Glutamatergic neuron (in vitro differentiated cells): ENCODE data around the gene GUCA2B. TPM values are rescaled to one million over a fixed set of nuclear protein-coding genes. Genes with fewer than 3 reads are reported as not detected.

ENCODE experiments used
- DNase-seq: peaks from one replicate; pipeline ENCODE4 v3.0.0; 2022
- H3K27ac Mint-ChIP-seq: one replicate; pipeline ENCODE4 v1.8.0; 2020; ENCODE audit warnings: mild to moderate bottlenecking, mixed read lengths, inconsistent platforms; ENCODE audit not compliant: unreplicated experiment
- H3K27me3 Mint-ChIP-seq: one replicate; pipeline ENCODE4 v1.8.0; 2020; ENCODE audit warnings: mild to moderate bottlenecking, moderate library complexity, mixed read lengths, inconsistent platforms; ENCODE audit not compliant: unreplicated experiment
- H3K36me3 Mint-ChIP-seq: one replicate; pipeline ENCODE4 v1.8.0; 2020; ENCODE audit warnings: mild to moderate bottlenecking, mixed read lengths, inconsistent platforms; ENCODE audit not compliant: unreplicated experiment
- H3K4me1 Mint-ChIP-seq: one replicate; pipeline ENCODE4 v1.8.0; 2020; ENCODE audit warnings: mild to moderate bottlenecking, low read depth, mixed read lengths, inconsistent platforms; ENCODE audit not compliant: unreplicated experiment
- H3K4me3 Mint-ChIP-seq: one replicate; pipeline ENCODE4 v1.8.0; 2020; ENCODE audit warnings: mild to moderate bottlenecking, mixed read lengths, inconsistent platforms; ENCODE audit not compliant: unreplicated experiment
- H3K9me3 Mint-ChIP-seq: one replicate; pipeline ENCODE4 v1.8.0; 2020; ENCODE audit warnings: mild to moderate bottlenecking, moderate library complexity, mixed read lengths, inconsistent platforms; ENCODE audit not compliant: unreplicated experiment
- total RNA-seq: library from RNA; stranded (reverse); fragmentation: NEBNext Ultra II Directional; extraction: Animal tissue kit (Norgen Biotek cat#: 25700); gene quantifications from one replicate; pipeline ENCODE4 v1.2.1, GENCODE V29; 2021; ENCODE audit not compliant: unreplicated experiment
- TF ChIP-seq, protein P1 (sequence below): fragments of 200-600 bp; sonication (generic); IDR thresholded peaks from one replicate; pipeline ENCODE4 v1.5.0; 2021; ENCODE audit not compliant: partially characterized antibody, unreplicated experiment

The GUCA2B gene
- total RNA-seq, 1 donor from 2014 or later = not detected

DNA sequence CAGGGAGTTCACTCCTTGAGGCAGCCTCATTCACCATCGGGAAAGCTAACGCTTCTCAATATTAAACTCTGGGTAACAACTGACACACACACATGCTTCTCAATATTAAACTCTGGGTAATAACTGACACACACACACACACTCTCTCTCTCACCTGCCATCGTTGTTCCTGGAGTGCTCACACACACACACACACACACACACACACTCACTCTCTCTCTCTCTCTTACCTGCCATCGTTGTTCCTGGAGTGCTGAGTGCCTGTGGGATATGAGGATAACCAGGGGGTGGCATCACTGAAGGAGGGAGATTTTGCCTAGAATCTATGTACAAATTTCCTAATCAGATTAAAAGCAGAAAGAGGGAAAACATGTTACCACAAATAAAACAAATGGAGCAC is 28.5 kb downstream of the GUCA2B start:
- Mint-ChIP-seq H3K4me1 (no peaks in the 10 kb centered on the region), H3K9me3 (no peaks in the 10 kb centered on the region), H3K36me3 (no peaks in the 10 kb centered on the region), H3K27ac (no peak overlapping the region), H3K27me3 (peaks cover 2% of the 10 kb centered on the region), H3K4me3 (no peak overlapping the region)
- TF ChIP-seq, protein P1, sequence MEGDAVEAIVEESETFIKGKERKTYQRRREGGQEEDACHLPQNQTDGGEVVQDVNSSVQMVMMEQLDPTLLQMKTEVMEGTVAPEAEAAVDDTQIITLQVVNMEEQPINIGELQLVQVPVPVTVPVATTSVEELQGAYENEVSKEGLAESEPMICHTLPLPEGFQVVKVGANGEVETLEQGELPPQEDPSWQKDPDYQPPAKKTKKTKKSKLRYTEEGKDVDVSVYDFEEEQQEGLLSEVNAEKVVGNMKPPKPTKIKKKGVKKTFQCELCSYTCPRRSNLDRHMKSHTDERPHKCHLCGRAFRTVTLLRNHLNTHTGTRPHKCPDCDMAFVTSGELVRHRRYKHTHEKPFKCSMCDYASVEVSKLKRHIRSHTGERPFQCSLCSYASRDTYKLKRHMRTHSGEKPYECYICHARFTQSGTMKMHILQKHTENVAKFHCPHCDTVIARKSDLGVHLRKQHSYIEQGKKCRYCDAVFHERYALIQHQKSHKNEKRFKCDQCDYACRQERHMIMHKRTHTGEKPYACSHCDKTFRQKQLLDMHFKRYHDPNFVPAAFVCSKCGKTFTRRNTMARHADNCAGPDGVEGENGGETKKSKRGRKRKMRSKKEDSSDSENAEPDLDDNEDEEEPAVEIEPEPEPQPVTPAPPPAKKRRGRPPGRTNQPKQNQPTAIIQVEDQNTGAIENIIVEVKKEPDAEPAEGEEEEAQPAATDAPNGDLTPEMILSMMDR = no peak
- no peak for DNase-seq

DNA sequence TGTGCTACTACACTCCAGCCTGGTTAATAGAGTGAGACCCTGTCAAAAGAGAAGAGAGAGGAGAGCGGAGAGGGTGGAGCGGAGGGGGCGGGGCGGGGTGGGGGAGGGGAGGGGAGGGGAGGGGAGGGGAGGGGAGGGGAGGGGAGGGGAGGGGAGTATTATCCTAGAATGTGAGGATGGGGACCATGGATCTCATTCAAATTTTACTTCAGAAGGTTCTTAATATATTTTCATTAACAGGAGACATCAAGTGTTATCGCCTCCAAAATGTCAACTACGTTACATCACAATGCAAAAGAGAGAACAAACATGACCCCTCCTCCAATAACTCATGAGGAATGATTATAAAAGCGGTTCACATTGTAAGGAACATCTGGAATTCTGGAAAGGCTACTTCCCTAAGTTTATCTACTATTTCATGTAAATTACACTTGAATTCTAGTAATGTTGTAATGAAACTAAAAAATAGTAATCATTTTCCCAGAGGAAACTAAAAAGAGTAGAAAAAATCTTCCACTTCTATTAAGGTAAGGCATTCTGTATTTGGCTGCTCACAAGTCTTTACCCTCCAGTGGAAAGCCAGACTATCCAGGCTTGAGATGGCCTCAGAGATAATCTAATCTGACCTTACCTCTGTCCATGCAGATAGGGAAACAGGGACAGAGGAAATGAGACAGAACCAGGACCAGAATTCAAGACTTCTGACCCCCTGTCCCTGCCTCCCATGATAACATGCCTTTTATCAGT is 30.2 kb downstream of the GUCA2B start:
- H3K9me3 Mint-ChIP-seq = no peaks in the 10 kb centered on the region
- H3K27ac Mint-ChIP-seq = no peak overlapping the region
- H3K27me3 Mint-ChIP-seq = peaks cover 2% of the 10 kb centered on the region
- no peak overlapping the region for H3K4me3 Mint-ChIP-seq
- TF ChIP-seq, protein P1 = no peak
- no peak for DNase-seq
- no peaks in the 10 kb centered on the region for H3K4me1 Mint-ChIP-seq
- H3K36me3 Mint-ChIP-seq = no peaks in the 10 kb centered on the region

DNA sequence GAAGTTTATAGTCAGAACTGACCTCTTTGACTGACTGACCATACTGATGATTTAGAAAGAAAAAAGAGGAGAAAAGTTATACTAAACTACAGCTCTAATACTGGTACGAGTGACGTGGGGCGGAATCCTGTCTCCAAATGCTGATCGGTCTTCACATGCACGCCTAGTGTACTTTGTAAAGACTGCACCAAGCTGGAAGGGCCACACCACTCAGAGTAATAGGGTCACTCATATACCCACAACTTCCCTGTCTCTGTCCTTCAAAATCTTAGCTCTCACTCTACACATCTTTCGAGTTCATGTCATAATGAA is 30.7 kb downstream of the GUCA2B start:
- TF ChIP-seq, protein P1 = no peak
- H3K4me1 Mint-ChIP-seq = no peaks in the 10 kb centered on the region
- H3K27me3 Mint-ChIP-seq = peaks cover 2% of the 10 kb centered on the region
- H3K9me3 Mint-ChIP-seq = no peaks in the 10 kb centered on the region
- H3K36me3 Mint-ChIP-seq = no peaks in the 10 kb centered on the region
- H3K27ac Mint-ChIP-seq = no peak overlapping the region
- no peak overlapping the region for H3K4me3 Mint-ChIP-seq
- DNase-seq = no peak

DNA sequence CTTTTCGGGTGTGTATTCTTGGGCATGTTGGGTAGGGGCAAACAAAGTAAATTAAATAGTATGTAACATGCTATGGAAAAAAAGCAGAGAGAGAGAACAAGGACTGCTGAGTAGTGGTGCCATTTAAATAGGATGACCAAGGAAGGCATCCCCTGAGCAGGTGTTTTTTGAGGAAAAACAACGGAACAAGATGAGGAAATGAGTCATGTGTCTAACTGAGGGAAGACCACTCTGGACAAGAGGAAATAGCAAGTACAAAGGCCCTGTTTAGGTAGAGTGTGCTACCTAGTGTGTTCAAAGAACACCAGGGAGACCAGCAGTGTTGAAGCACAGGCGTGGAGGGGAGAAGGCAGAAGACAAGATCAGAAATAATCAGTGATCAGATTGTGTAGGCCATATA is 31.4 kb downstream of the GUCA2B start:
- no peak for DNase-seq
- TF ChIP-seq, protein P1 = no peak
- Mint-ChIP-seq H3K27me3 (peaks cover 2% of the 10 kb centered on the region), H3K27ac (no peak overlapping the region), H3K4me3 (no peak overlapping the region), H3K9me3 (no peaks in the 10 kb centered on the region), H3K36me3 (no peaks in the 10 kb centered on the region), H3K4me1 (no peaks in the 10 kb centered on the region)

DNA sequence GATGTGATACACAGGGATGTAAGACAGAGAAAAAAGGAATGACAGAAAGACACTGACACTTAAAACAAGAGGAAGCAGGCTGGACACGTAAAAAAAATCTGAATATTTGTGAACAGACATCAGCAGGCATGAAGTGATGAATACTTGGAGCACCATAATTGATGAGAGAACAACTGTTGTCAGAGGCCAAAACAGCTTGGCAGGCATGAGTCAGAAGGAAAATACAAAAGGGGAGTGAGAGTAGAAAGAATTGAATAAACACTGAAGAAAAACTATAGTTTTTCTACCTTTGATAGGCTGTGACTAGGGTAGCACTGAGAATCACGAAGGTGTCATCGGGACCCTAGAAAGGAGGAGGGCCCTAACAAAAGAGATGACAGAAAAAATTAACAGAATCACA is 32.9 kb downstream of the GUCA2B start:
- H3K27ac Mint-ChIP-seq = no peak overlapping the region
- H3K4me1 Mint-ChIP-seq = no peaks in the 10 kb centered on the region
- no peaks in the 10 kb centered on the region for H3K9me3 Mint-ChIP-seq
- no peak overlapping the region for H3K4me3 Mint-ChIP-seq
- peaks cover 2% of the 10 kb centered on the region for H3K27me3 Mint-ChIP-seq
- TF ChIP-seq, protein P1 = no peak
- no peaks in the 10 kb centered on the region for H3K36me3 Mint-ChIP-seq
- DNase-seq = no peak
